PC-3 (cell line): ENCODE results near the gene ACER3.

Experiments used
- EZH2 ChIP-seq: fragments of 300-600 bp; sonication (generic); IDR thresholded peaks from one replicate; pipeline ENCODE4 v1.6.1; 2017; ENCODE audit warnings: antibody characterized with exemption, mild to moderate bottlenecking, low read length; ENCODE audit not compliant: unreplicated experiment
- TF ChIP-seq, protein P1 (sequence below): fragments of 300-600 bp; sonication (generic); conservative IDR thresholded peaks from 2 replicates; pipeline ENCODE4 v1.5.1; 2017; ENCODE audit warnings: antibody characterized with exemption, low read depth, mild to moderate bottlenecking, low read length

DNA sequence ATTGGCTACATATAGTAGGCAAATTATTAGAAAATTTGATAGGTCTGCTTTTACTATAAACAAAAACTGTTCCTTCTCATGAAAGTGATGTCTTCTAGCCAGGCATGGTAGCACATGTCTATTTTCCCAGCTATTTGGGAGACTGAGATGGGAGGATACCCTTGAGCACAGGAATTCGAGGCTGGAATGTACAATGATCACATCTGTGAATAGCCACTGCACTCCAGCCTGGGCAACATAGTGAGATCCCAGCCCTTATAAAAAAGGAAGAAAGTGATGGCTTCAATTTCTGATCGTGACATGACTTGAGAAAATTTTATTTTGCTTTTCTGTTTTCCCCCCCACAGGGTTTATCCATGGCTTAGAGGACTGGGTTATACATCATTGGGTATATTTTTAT, 154.0 kb downstream of the ACER3 start:
- TF ChIP-seq, protein P1, sequence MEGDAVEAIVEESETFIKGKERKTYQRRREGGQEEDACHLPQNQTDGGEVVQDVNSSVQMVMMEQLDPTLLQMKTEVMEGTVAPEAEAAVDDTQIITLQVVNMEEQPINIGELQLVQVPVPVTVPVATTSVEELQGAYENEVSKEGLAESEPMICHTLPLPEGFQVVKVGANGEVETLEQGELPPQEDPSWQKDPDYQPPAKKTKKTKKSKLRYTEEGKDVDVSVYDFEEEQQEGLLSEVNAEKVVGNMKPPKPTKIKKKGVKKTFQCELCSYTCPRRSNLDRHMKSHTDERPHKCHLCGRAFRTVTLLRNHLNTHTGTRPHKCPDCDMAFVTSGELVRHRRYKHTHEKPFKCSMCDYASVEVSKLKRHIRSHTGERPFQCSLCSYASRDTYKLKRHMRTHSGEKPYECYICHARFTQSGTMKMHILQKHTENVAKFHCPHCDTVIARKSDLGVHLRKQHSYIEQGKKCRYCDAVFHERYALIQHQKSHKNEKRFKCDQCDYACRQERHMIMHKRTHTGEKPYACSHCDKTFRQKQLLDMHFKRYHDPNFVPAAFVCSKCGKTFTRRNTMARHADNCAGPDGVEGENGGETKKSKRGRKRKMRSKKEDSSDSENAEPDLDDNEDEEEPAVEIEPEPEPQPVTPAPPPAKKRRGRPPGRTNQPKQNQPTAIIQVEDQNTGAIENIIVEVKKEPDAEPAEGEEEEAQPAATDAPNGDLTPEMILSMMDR: no peak
- no peak for TF ChIP-seq EZH2
